ENCODE results near the gene NUP188. TPM values are rescaled to one million over a fixed set of nuclear protein-coding genes. Genes with fewer than 3 reads are reported as not detected.

The NUP188 gene, protein sequence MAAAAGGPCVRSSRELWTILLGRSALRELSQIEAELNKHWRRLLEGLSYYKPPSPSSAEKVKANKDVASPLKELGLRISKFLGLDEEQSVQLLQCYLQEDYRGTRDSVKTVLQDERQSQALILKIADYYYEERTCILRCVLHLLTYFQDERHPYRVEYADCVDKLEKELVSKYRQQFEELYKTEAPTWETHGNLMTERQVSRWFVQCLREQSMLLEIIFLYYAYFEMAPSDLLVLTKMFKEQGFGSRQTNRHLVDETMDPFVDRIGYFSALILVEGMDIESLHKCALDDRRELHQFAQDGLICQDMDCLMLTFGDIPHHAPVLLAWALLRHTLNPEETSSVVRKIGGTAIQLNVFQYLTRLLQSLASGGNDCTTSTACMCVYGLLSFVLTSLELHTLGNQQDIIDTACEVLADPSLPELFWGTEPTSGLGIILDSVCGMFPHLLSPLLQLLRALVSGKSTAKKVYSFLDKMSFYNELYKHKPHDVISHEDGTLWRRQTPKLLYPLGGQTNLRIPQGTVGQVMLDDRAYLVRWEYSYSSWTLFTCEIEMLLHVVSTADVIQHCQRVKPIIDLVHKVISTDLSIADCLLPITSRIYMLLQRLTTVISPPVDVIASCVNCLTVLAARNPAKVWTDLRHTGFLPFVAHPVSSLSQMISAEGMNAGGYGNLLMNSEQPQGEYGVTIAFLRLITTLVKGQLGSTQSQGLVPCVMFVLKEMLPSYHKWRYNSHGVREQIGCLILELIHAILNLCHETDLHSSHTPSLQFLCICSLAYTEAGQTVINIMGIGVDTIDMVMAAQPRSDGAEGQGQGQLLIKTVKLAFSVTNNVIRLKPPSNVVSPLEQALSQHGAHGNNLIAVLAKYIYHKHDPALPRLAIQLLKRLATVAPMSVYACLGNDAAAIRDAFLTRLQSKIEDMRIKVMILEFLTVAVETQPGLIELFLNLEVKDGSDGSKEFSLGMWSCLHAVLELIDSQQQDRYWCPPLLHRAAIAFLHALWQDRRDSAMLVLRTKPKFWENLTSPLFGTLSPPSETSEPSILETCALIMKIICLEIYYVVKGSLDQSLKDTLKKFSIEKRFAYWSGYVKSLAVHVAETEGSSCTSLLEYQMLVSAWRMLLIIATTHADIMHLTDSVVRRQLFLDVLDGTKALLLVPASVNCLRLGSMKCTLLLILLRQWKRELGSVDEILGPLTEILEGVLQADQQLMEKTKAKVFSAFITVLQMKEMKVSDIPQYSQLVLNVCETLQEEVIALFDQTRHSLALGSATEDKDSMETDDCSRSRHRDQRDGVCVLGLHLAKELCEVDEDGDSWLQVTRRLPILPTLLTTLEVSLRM (N-terminal part only)
- 10 to 100 TPM; 64.2 to 65.3 TPM for total RNA-seq

DNA sequence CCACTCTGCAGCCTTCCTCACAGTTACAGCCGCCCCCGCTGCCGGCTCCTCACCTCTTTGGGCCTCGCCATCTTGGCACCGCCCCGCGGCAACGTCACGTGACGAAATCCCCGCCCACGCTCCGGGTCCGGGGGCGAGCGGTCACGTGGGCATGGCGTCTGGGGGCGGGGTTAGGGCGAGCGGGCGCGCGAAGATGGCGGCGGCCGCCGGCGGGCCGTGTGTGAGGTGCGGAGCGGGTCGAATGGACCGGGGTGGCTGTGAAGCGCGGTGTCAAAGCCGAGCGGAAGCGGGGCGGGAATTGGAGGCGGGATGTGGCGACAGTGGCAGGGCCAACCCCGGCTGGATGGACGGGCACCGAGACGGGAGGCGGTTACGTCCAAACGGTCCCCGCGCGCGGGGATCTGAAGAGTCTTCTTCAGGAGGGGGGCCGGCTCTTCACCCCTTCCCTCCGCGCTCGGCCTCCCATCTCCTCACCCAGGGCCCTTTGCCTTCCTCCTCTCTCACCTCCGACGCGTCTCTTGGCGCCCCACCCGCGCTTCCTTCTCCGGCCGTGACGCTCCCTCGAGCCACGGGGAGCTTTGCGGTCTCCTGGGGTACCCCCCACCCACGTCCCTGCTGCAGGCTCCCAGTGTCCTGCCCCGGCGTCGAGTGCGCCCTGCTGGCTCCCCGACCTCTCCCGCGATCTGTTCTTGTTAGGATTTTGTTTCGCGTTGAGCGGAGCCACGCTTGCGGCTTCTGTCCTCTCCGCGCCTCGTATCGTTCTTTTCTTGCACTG is at the start of gene NUP188, which contains the start of gene DOLK:
TSS of gene NUP188 (plus strand) at position 173 of the 775 bp plus-strand sequence. CDS start at position 194, 21 bp downstream.
TSS of gene DOLK (minus strand) at position 77 of the 775 bp plus-strand sequence. CDS start 300 bp downstream, outside the sequence.
- DNase-seq (peak; percentile 100), ATAC-seq (ENCODE audit: low read depth) (peak; percentile 88)
- H3K4me1 Mint-ChIP-seq: peaks cover 19% of the 10 kb centered on the region
- no peaks in the 10 kb centered on the region for H3K27me3 Mint-ChIP-seq
- peaks cover 5% of the 10 kb centered on the region for H3K36me3 Mint-ChIP-seq
- H3K27ac Mint-ChIP-seq: peak within 1 kb of the TSS; percentile 97
- no peaks in the 10 kb centered on the region for H3K9me3 Mint-ChIP-seq
- POLR2A ChIA-PET: interaction anchor here (1.0 to 1.1 kb wide), 3 partner anchors 9 to 130 kb away, joined by 3 to 4 read pairs (median 3); partner anchors contain the start of genes ENDOG and SPOUT1
- peak within 1 kb of the TSS; percentile 99 for H3K4me3 Mint-ChIP-seq

DNA sequence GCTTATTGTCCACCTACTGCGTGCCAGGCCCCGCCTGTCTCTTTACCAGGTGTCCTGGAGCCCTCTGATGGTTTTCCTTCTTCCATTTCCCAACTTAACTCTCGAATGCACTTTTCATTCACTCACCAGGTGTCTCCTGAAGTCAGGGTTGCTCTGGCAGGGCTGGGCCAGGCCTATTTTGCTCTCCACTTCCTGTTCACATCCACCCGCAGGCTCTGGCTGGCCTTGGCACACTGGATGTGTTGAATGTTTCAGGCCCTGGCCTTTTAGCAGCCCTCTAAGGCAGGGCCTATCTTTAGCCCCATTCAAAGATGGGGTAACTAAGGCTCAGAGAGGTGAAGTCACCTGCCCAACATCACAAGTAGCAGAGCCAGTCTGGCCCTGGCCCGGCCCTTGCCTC is 49.1 kb upstream of the NUP188 start:
- no peak for DNase-seq

DNA sequence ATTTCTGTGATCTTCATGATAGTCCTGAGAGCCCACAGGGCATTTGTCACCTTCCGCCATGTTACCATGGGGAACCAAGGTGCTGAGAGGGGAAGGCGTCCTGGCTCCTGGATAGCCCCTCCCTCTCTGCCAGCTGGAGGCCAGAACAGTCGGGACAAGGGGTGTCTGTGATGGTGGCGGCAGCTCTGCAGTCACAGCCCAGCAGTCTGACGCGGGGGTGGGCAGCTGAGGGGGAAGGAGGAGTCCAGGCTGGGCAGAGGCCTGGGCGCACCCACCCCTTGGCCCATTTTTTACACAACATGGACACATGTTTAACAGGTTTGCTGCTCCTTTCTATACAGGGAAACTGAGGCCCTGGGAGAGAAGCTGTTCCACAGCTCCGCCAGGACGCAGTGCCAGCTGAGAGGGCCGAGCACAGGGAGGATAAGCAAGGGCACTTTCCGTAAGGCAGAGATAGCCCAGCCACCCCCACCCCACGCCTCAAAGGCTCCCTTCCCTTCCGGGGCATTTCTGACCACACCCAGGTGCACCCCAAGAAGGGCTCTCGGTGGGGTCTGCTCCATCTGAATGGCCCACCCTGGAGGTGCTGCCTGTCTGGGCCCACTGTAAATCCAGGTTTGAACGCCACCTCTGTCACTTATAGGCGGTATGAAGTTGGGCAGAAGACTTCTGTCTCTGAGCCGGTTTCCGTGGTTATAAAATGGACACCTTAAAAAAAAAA is 48.5 kb upstream of the NUP188 start:
- no peaks in the 10 kb centered on the region for H3K27me3 Mint-ChIP-seq
- H3K4me1 Mint-ChIP-seq: peaks cover 67% of the 10 kb centered on the region
- POLR2A ChIA-PET: interaction anchor here (1.1 to 1.6 kb wide), 2 partner anchors 10 to 18 kb away, joined by 3 to 4 read pairs; partner anchors contain the start of gene KYAT1
- H3K27ac Mint-ChIP-seq: peak overlapping the region; percentile 99
- ATAC-seq (ENCODE audit: low read depth) (no peak), DNase-seq (no peak)
- peak overlapping the region; percentile 80 for H3K4me3 Mint-ChIP-seq
- H3K36me3 Mint-ChIP-seq: peaks cover 13% of the 10 kb centered on the region
- no peaks in the 10 kb centered on the region for H3K9me3 Mint-ChIP-seq

More for the DNA sequence above, 49.1 kb upstream of the NUP188 start:
- POLR2A ChIA-PET: interaction anchor here (1.0 to 1.6 kb wide), 3 partner anchors 11 to 17 kb away, joined by 3 to 4 read pairs (median 3); partner anchors contain the start of genes KYAT1 and LRRC8A
- Mint-ChIP-seq H3K9me3 (no peaks in the 10 kb centered on the region), H3K4me3 (peak overlapping the region; percentile 45), H3K27me3 (no peaks in the 10 kb centered on the region), H3K36me3 (peaks cover 16% of the 10 kb centered on the region), H3K4me1 (peaks cover 64% of the 10 kb centered on the region), H3K27ac (peak overlapping the region; percentile 99)
- ATAC-seq (ENCODE audit: low read depth): no peak

DNA sequence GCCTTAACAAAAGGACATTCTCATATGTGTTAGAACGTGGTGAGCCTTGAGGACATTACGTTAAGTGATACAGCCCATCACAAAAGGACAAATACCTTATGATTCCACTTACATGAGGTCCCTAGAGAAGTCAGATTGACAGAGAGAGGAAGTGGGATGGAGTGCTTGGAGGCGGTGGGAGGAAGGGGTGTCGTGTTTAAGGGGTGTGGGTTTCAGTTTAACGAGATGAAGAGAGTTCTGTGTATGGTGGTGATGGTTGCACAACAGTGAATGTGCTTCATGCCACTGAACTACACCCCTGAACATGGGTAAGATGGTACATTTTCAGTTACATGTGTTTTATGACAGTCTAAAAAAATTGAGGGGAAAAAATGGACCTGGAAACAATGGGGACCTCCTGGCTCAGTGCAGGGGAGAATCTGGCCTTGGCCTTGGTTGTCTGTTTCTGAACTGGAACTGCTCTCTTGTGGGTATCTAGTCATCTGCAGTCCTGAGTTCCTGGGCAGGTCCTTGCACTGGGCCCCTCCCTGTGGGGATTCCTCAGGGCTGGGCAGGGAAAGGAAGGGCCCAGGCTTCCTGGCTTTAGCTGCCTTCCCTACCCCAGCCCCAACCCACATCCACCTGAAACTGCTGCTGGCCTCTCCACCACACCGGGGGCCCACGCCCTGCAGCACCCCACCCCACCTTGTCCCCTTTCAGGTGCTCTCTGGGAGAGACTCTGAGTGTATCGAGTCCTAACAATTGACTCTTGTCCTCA is 47.8 kb upstream of the NUP188 start:
- DNase-seq (peak; percentile 53), ATAC-seq (ENCODE audit: low read depth) (peak; percentile 35)
- Mint-ChIP-seq H3K27me3 (no peaks in the 10 kb centered on the region), H3K36me3 (peaks cover 12% of the 10 kb centered on the region), H3K4me1 (peaks cover 64% of the 10 kb centered on the region), H3K9me3 (no peaks in the 10 kb centered on the region), H3K27ac (peak overlapping the region; percentile 99), H3K4me3 (peak overlapping the region; percentile 80)
- POLR2A ChIA-PET: interaction anchor here (1.1 to 3.9 kb wide), 4 partner anchors 9 to 22 kb away, joined by 3 to 34 read pairs (median 4); partner anchors contain the start of genes KYAT1 and LRRC8A

DNA sequence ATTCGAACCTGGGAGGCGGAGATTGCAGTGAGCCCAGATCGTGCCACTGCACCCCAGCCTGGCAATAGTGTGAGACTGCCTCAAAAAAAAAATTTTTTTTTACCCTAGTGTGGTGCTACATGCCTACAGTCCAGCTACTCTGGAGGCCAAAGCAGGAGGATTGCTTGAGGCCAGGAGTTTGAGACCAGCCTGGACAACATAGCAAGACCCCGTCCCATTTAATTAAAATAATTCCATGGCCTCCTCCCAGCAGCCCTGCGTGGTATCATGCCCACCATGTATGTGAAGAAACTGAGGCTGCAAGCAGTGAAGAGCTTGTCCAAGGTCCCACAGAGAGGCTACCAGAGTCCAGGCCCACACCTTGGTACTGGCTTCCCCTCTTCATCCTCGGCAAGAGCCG is 46.1 kb upstream of the NUP188 start:
- H3K4me3 Mint-ChIP-seq: no peak overlapping the region
- peak overlapping the region; percentile 99 for H3K27ac Mint-ChIP-seq
- no peaks in the 10 kb centered on the region for H3K27me3 Mint-ChIP-seq
- peaks cover 8% of the 10 kb centered on the region for H3K36me3 Mint-ChIP-seq
- POLR2A ChIA-PET: interaction anchor here (0.6 to 3.9 kb wide), 7 partner anchors 8 to 97 kb away, joined by 3 to 34 read pairs (median 4); partner anchors contain the start of genes KYAT1 and LRRC8A
- H3K4me1 Mint-ChIP-seq: peaks cover 55% of the 10 kb centered on the region
- ATAC-seq (ENCODE audit: low read depth) (no peak), DNase-seq (no peak)
- H3K9me3 Mint-ChIP-seq: no peaks in the 10 kb centered on the region

DNA sequence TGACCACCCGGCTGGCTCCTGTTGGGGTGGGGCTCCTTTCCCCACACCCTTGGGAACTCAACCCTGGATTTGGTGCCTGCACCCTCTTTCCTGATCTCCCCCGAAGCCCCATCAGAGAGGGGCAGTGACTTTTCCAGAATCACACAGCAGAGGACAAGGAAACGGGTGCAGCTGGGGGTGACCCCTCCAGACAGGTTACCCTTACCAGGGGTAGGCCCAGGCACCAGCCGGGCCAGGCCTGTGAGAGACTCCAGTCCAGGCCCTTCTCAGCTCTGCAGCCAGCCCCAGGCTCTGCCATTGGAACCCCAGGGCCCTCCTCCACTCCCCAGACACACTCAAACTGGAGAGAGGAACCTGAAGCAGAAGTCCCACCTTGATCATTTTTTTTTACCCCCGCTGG is 45.7 kb upstream of the NUP188 start:
- Mint-ChIP-seq H3K36me3 (peaks cover 8% of the 10 kb centered on the region), H3K27ac (peak overlapping the region; percentile 99), H3K27me3 (no peaks in the 10 kb centered on the region), H3K9me3 (no peaks in the 10 kb centered on the region), H3K4me1 (peaks cover 56% of the 10 kb centered on the region), H3K4me3 (peak overlapping the region; percentile 81)
- ATAC-seq (ENCODE audit: low read depth) (peak; percentile 17), DNase-seq (no peak)
- POLR2A ChIA-PET: interaction anchor here (0.6 to 3.9 kb wide), 7 partner anchors 8 to 24 kb away, joined by 3 to 34 read pairs (median 3); partner anchors contain the start of genes KYAT1 and LRRC8A

DNA sequence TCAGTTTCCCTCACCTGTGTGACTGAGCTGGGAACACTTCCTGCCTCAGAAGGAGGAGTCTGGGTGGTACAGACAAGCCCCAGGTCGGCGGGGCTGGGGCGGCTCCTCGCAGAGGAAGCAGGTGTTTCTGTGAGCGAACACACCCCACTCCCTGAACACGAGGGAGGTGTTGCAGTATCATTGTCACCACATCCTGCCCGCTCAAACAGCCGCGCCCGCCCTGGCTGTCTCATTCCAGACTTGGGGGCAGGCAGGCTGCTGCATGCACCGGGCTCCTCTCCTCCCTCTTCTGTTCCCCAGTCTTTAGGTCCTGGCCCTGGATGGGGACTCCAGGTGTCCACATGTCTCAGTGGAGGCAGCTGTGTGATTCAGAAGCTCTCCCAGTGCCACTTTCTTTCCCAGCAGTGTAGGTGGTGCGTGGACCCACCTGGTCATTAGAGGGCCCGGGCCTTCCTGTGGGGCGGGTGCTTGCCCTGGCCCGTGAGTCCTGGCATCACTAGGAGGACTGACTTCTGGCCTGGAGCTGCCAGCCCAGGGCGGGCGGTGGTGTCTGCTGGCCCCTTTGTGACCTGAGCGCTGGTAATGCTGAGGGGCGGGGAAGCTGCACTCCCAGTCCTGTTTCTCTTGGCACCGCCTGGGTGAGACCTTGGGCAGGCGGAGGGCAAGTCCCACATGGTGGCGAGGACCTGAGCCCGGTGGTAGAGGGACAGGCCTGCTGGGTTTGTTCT is 45.0 kb upstream of the NUP188 start:
- Mint-ChIP-seq H3K36me3 (peaks cover 8% of the 10 kb centered on the region), H3K4me3 (peak overlapping the region; percentile 81), H3K27me3 (no peaks in the 10 kb centered on the region), H3K4me1 (peaks cover 56% of the 10 kb centered on the region), H3K9me3 (no peaks in the 10 kb centered on the region), H3K27ac (peak overlapping the region; percentile 99)
- DNase-seq (peak; percentile 87), ATAC-seq (ENCODE audit: low read depth) (peak; percentile 87)
- POLR2A ChIA-PET: interaction anchor here (0.6 to 3.9 kb wide), 6 partner anchors 9 to 83 kb away, joined by 3 to 34 read pairs (median 3); partner anchors contain the start of genes KYAT1 and LRRC8A

DNA sequence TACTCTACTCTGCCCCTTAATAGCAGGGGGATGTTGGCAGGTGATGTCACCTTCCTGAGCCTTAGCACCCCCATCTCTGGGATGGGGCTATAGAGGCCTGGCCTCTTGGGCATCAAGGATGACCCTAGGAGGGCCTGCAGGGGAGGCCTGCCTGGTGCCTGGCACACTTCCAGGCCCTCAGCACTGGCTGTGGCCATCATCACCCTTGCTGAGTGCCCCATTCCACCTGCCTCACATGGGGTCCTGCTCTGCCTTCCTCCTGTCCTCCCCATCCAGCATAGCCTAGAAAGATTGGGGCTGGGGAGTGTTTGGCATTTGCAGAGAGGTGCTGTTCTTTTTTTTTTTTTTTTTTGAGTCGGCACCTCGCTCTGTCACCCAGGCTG is 44.4 kb upstream of the NUP188 start:
- H3K36me3 Mint-ChIP-seq: peaks cover 9% of the 10 kb centered on the region
- POLR2A ChIA-PET: interaction anchor here (0.6 to 3.9 kb wide), 3 partner anchors 10 to 33 kb away, joined by 4 to 34 read pairs (median 5); partner anchors contain the start of genes KYAT1 and LRRC8A
- peak overlapping the region; percentile 81 for H3K4me3 Mint-ChIP-seq
- no peak for ATAC-seq (ENCODE audit: low read depth)
- H3K4me1 Mint-ChIP-seq: peaks cover 53% of the 10 kb centered on the region
- DNase-seq: no peak
- H3K27ac Mint-ChIP-seq: peak overlapping the region; percentile 99
- no peaks in the 10 kb centered on the region for H3K9me3 Mint-ChIP-seq
- no peaks in the 10 kb centered on the region for H3K27me3 Mint-ChIP-seq

DNA sequence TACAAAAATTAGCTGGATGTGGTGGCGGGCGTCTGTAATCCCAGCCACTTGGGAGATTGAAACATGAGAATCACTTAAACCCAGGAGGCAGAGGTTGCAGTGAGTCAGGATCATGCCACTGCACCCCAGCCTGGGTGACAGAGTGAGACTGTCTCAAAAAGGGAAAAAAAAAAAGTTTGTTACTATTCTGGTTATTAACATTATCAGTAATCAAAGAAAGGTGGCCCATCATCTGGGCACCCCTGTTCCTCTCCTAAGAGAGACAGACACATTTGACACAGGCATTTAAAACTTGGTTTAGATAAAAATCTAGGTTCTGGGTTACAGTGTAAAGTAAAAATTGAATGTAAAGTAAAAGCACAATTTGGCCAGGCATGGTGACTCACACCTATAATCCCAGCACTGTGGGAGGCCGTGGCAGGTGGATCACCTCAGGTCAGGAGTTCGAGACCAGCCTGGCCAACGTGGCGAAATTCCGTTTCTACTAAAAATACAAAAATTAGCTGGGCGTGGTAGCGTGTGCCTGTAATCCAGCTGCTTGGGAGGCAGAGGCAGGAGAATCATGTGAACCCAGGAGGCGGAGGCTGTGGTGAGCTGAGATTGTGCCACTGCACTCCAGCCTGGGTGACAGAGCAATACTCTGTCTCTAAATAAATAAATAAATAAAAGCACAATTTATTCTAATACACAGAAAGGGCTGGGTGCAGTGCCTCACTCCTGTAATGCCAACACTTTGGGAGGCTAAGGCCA is 43.5 kb upstream of the NUP188 start:
- ATAC-seq (ENCODE audit: low read depth) (no peak), DNase-seq (no peak)
- peaks cover 11% of the 10 kb centered on the region for H3K36me3 Mint-ChIP-seq
- peaks cover 45% of the 10 kb centered on the region for H3K4me1 Mint-ChIP-seq
- POLR2A ChIA-PET: interaction anchor here (0.6 to 3.9 kb wide), 3 partner anchors 23 to 32 kb away, joined by 3 to 34 read pairs (median 4); partner anchors contain the start of genes KYAT1 and LRRC8A
- no peaks in the 10 kb centered on the region for H3K27me3 Mint-ChIP-seq
- no peaks in the 10 kb centered on the region for H3K9me3 Mint-ChIP-seq
- no peak overlapping the region for H3K4me3 Mint-ChIP-seq
- peak overlapping the region; percentile 99 for H3K27ac Mint-ChIP-seq
